Measurements from ENCODE around the gene C1orf21. TPM values are rescaled to one million over a fixed set of nuclear protein-coding genes. Genes with fewer than 3 reads are reported as not detected.

Gene C1orf21
- total RNA-seq, 1 experiment from 2014 or later, result 28.5 TPM

DNA sequence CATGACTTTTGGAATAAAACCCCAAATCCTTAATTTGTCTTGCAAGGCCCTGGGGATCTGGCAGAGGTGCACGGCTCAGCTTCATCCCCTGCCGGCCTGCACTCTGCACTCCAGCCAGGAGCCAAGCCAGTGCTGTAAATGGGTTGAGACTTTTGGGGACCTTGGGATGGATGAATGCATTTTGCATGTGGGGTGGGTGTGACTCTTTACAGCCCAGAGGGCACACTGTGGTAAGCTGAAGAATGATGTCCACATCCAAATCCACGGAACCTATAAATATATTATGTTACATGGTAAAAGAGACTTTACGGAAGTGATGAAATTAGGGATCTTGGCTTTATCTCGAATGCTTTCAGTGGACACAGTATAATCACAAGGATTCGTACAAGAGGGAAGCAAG, 190.0 kb downstream of the C1orf21 start (continued):
- TF ChIP-seq, protein P1, sequence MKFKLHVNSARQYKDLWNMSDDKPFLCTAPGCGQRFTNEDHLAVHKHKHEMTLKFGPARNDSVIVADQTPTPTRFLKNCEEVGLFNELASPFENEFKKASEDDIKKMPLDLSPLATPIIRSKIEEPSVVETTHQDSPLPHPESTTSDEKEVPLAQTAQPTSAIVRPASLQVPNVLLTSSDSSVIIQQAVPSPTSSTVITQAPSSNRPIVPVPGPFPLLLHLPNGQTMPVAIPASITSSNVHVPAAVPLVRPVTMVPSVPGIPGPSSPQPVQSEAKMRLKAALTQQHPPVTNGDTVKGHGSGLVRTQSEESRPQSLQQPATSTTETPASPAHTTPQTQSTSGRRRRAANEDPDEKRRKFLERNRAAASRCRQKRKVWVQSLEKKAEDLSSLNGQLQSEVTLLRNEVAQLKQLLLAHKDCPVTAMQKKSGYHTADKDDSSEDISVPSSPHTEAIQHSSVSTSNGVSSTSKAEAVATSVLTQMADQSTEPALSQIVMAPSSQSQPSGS (CRISPR knock-in tag; IDR thresholded peaks at IDR 0.05; ENCODE audit: borderline replicate concordance, low read depth), result no peak
- no peak for TF ChIP-seq ZNF396 (CRISPR knock-in tag; IDR thresholded peaks at IDR 0.05; ENCODE audit: borderline replicate concordance)
- no peak for TF ChIP-seq JAZF1 (CRISPR knock-in tag; IDR thresholded peaks at IDR 0.05)
- TF ChIP-seq NFATC4 (CRISPR knock-in tag; IDR thresholded peaks at IDR 0.05), result no peak
- no peak for TF ChIP-seq RELA (CRISPR knock-in tag; IDR thresholded peaks at IDR 0.05; ENCODE audit: borderline replicate concordance)

DNA sequence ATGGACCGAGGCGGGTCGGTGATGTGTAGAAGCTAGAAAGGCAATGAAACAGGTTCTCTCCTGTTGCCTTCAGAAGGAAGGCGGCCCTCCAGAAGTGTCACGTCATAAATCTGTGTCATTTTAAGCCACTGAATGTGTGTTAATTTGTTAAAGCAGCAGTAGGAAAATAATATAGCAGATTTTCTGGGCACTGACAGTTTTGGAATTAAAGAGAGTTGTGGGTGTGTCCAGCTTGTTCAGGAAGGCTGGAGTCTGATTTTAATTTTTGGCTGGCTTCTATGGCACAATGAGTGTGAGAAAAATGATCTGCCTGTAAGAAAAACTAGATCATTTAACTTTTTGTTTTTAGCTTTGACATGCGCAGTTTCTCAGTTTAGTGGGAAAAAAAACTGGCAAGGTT, 190.5 kb downstream of the C1orf21 start:
- H3K4me3 Mint-ChIP-seq, result no peak overlapping the region
- TF ChIP-seq ZNF423 (CRISPR knock-in tag; IDR thresholded peaks at IDR 0.05) (no peak), TEAD1 (CRISPR knock-in tag; IDR thresholded peaks at IDR 0.05) (no peak), GRHL2 (CRISPR knock-in tag; IDR thresholded peaks at IDR 0.05; ENCODE audit: insufficient replicate concordance, severe bottlenecking) (no peak), HMGA2 (CRISPR knock-in tag; IDR thresholded peaks at IDR 0.05) (no peak), ATF1 (CRISPR knock-in tag; IDR thresholded peaks at IDR 0.05) (no peak), FOXJ3 (CRISPR knock-in tag; IDR thresholded peaks at IDR 0.05; ENCODE audit: borderline replicate concordance) (no peak), NR3C1 (CRISPR knock-in tag; conservative IDR thresholded peaks at IDR 0.05; ENCODE audit: low read depth) (no peak), CREB1 (CRISPR knock-in tag; IDR thresholded peaks at IDR 0.05) (no peak)
- TF ChIP-seq, protein P2, sequence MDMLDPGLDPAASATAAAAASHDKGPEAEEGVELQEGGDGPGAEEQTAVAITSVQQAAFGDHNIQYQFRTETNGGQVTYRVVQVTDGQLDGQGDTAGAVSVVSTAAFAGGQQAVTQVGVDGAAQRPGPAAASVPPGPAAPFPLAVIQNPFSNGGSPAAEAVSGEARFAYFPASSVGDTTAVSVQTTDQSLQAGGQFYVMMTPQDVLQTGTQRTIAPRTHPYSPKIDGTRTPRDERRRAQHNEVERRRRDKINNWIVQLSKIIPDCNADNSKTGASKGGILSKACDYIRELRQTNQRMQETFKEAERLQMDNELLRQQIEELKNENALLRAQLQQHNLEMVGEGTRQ (CRISPR knock-in tag; IDR thresholded peaks at IDR 0.05), result no peak
- TF ChIP-seq, protein P3, sequence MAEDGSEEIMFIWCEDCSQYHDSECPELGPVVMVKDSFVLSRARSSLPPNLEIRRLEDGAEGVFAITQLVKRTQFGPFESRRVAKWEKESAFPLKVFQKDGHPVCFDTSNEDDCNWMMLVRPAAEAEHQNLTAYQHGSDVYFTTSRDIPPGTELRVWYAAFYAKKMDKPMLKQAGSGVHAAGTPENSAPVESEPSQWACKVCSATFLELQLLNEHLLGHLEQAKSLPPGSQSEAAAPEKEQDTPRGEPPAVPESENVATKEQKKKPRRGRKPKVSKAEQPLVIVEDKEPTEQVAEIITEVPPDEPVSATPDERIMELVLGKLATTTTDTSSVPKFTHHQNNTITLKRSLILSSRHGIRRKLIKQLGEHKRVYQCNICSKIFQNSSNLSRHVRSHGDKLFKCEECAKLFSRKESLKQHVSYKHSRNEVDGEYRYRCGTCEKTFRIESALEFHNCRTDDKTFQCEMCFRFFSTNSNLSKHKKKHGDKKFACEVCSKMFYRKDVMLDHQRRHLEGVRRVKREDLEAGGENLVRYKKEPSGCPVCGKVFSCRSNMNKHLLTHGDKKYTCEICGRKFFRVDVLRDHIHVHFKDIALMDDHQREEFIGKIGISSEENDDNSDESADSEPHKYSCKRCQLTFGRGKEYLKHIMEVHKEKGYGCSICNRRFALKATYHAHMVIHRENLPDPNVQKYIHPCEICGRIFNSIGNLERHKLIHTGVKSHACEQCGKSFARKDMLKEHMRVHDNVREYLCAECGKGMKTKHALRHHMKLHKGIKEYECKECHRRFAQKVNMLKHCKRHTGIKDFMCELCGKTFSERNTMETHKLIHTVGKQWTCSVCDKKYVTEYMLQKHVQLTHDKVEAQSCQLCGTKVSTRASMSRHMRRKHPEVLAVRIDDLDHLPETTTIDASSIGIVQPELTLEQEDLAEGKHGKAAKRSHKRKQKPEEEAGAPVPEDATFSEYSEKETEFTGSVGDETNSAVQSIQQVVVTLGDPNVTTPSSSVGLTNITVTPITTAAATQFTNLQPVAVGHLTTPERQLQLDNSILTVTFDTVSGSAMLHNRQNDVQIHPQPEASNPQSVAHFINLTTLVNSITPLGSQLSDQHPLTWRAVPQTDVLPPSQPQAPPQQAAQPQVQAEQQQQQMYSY (CRISPR knock-in tag; IDR thresholded peaks at IDR 0.05), result no peak
- H3K9me3 Mint-ChIP-seq, result peaks cover 13% of the 10 kb centered on the region
- no peak for ATAC-seq
- ChIA-PET CTCF (interaction anchor here (1.6 kb wide), 1 partner anchor 87 kb away, joined by 6 read pairs; no protein-coding TSS in a partner anchor), POLR2A (no interaction called here)
- H3K27ac Mint-ChIP-seq, result no peak overlapping the region
- no peaks in the 10 kb centered on the region; the same call in 1 of the 2 replicates for H3K27me3 Mint-ChIP-seq (ENCODE audit: low read depth)
- DNase-seq (ENCODE audit: low spot score), result no peak
- peaks cover 20% of the 10 kb centered on the region for H3K4me1 Mint-ChIP-seq
- H3K36me3 Mint-ChIP-seq, result peaks cover 11% of the 10 kb centered on the region

DNA sequence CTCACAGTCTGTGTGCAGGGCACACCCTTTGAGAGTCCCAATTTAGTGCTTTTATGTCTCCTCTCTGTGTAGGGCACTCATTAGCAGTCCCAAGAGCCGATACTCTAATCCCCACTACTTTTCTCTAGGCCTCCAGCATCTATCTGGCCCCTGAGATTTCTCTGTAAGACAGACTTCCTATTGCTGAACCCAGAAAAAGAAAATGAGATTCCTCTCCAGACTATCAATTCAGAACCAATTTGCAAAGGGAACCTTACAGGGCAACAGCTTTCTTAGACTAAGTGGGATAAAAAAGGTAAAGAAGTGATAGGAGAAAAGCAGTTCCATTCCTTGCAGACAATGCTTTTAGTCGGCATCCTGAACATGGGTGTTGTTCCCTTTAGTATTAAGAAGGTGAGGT, 195.6 kb downstream of the C1orf21 start:
- H3K36me3 Mint-ChIP-seq, result peaks cover 11% of the 10 kb centered on the region
- H3K4me1 Mint-ChIP-seq, result peaks cover 19% of the 10 kb centered on the region
- H3K27me3 Mint-ChIP-seq (ENCODE audit: low read depth), result no peaks in the 10 kb centered on the region; the same call in 1 of the 2 replicates
- peak overlapping the region; percentile 37; the same call in 1 of the 2 replicates for H3K27ac Mint-ChIP-seq
- POLR2A ChIA-PET, result no interaction called here
- CTCF ChIA-PET, result interaction anchor here (1.4 to 2.7 kb wide), 2 partner anchors 19 to 82 kb away, joined by 4 to 15 read pairs; no protein-coding TSS in a partner anchor
- no peak; the same call in 1 of the 2 replicates for ATAC-seq
- no peak overlapping the region for H3K4me3 Mint-ChIP-seq
- H3K9me3 Mint-ChIP-seq, result peaks cover 19% of the 10 kb centered on the region
- no peak for DNase-seq (ENCODE audit: low spot score)
- TF ChIP-seq ZNF671 (CRISPR knock-in tag; IDR thresholded peaks at IDR 0.05) (no peak), FOXP1 (CRISPR knock-in tag; IDR thresholded peaks at IDR 0.05; ENCODE audit: borderline replicate concordance) (no peak), ZNF232 (CRISPR knock-in tag; IDR thresholded peaks at IDR 0.05) (no peak), FOXK1 (CRISPR knock-in tag; IDR thresholded peaks at IDR 0.05) (no peak)
- TF ChIP-seq, protein P4, sequence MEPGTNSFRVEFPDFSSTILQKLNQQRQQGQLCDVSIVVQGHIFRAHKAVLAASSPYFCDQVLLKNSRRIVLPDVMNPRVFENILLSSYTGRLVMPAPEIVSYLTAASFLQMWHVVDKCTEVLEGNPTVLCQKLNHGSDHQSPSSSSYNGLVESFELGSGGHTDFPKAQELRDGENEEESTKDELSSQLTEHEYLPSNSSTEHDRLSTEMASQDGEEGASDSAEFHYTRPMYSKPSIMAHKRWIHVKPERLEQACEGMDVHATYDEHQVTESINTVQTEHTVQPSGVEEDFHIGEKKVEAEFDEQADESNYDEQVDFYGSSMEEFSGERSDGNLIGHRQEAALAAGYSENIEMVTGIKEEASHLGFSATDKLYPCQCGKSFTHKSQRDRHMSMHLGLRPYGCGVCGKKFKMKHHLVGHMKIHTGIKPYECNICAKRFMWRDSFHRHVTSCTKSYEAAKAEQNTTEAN (CRISPR knock-in tag; IDR thresholded peaks at IDR 0.05), result no peak
- TF ChIP-seq, protein P5, sequence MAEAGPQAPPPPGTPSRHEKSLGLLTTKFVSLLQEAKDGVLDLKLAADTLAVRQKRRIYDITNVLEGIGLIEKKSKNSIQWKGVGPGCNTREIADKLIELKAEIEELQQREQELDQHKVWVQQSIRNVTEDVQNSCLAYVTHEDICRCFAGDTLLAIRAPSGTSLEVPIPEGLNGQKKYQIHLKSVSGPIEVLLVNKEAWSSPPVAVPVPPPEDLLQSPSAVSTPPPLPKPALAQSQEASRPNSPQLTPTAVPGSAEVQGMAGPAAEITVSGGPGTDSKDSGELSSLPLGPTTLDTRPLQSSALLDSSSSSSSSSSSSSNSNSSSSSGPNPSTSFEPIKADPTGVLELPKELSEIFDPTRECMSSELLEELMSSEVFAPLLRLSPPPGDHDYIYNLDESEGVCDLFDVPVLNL (CRISPR knock-in tag; IDR thresholded peaks at IDR 0.05; ENCODE audit: borderline replicate concordance, low read depth), result no peak
- TF ChIP-seq, protein P6, sequence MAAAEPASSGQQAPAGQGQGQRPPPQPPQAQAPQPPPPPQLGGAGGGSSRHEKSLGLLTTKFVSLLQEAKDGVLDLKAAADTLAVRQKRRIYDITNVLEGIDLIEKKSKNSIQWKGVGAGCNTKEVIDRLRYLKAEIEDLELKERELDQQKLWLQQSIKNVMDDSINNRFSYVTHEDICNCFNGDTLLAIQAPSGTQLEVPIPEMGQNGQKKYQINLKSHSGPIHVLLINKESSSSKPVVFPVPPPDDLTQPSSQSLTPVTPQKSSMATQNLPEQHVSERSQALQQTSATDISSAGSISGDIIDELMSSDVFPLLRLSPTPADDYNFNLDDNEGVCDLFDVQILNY (CRISPR knock-in tag; IDR thresholded peaks at IDR 0.05), result no peak
- TF ChIP-seq, protein P7, sequence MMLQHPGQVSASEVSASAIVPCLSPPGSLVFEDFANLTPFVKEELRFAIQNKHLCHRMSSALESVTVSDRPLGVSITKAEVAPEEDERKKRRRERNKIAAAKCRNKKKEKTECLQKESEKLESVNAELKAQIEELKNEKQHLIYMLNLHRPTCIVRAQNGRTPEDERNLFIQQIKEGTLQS (CRISPR knock-in tag; conservative IDR thresholded peaks at IDR 0.05), result no peak
- TF ChIP-seq, protein P8, sequence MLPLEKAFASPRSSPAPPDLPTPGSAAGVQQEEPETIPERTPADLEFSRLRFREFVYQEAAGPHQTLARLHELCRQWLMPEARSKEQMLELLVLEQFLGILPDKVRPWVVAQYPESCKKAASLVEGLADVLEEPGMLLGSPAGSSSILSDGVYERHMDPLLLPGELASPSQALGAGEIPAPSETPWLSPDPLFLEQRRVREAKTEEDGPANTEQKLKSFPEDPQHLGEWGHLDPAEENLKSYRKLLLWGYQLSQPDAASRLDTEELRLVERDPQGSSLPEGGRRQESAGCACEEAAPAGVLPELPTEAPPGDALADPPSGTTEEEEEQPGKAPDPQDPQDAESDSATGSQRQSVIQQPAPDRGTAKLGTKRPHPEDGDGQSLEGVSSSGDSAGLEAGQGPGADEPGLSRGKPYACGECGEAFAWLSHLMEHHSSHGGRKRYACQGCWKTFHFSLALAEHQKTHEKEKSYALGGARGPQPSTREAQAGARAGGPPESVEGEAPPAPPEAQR (CRISPR knock-in tag; IDR thresholded peaks at IDR 0.05), result no peak

All from WTC11 (cell line).